B cell (primary cell): Measurements from ENCODE around the gene GRB10. TPM values are rescaled to one million over a fixed set of nuclear protein-coding genes. Genes with fewer than 3 reads are reported as not detected.

ENCODE experiments used
- ATAC-seq: fragments of 200-7000 bp; cut with Tn5 transposase; one replicate; pipeline ENCODE4 v1.10.0; 2021; ENCODE audit warnings: low read depth, mild to moderate bottlenecking, moderate number of reproducible peaks, moderate library complexity
- CTCF ChIA-PET: fragments of 350-600 bp; sonication (Branson Sonifier 250); formaldehyde crosslinking; loops from one replicate; lab custom pipeline; 2021; ENCODE audit warnings: antibody characterized with exemption, inconsistent platforms; lab: Charles Lee
- POLR2A ChIA-PET: fragments of 350-600 bp; sonication (Branson Sonifier 250); formaldehyde crosslinking; loops from one replicate; lab custom pipeline; 2021; ENCODE audit warnings: antibody characterized with exemption; lab: Charles Lee
- DNase-seq: peaks from one replicate; pipeline ENCODE4 v3.0.0; 2013
- H2AFZ ChIP-seq: 2 replicates; pipeline ENCODE4 v1.6.1; 2012; ENCODE audit warnings: mild to moderate bottlenecking, low read depth, low read length; ENCODE audit not compliant: insufficient read depth, poor library complexity, severe bottlenecking
- H3K27ac ChIP-seq, 2 donors: 1 replicate in 1 of 2; 2 replicates in 1 of 2; pipeline ENCODE4 v1.5.1; 2012 to 2013; ENCODE audit warnings: low read length in 2 of 2, mild to moderate bottlenecking in 2 of 2, moderate library complexity in 1 of 2
- H3K27me3 ChIP-seq, 4 experiments: fragments of 200-600 bp in 1 of 4; sonication (generic) in 1 of 4; replicated peaks in 1 of 4; 1 replicate in 2 of 4; 2 replicates in 2 of 4; pipeline versions ENCODE4 v1.6.1 to v1.7.0; 2013 to 2016; ENCODE audit warnings: low read length in 3 of 4, mild to moderate bottlenecking in 2 of 4, mixed read lengths in 1 of 4, moderate library complexity in 1 of 4; ENCODE audit not compliant: insufficient read depth in 4 of 4, control insufficient read depth in 3 of 4; ENCODE audit errors: control extremely low read depth in 1 of 4
- H3K36me3 ChIP-seq, 2 experiments: replicated peaks in 1 of 2; 1 replicate in 1 of 2; 2 replicates in 1 of 2; pipeline versions ENCODE4 v1.6.1 to v1.7.1; 2013; ENCODE audit warnings: low read length in 1 of 2; ENCODE audit not compliant: insufficient read depth in 2 of 2, control insufficient read depth in 1 of 2; ENCODE audit errors: control extremely low read depth in 1 of 2, extremely low read depth in 1 of 2
- H3K4me1 ChIP-seq, 2 donors: fragments of 200-600 bp in 1 of 2; sonication (generic) in 1 of 2; 1 replicate in 1 of 2; 2 replicates in 1 of 2; pipeline versions ENCODE4 v1.5.1 to v1.6.1; 2013 to 2017; ENCODE audit warnings: low read length in 2 of 2; ENCODE audit not compliant: control insufficient read depth in 2 of 2, insufficient read depth in 2 of 2
- H3K4me2 ChIP-seq: replicated peaks from 2 replicates; pipeline ENCODE3; 2012; ENCODE audit warnings: mild to moderate bottlenecking, low read depth, low read length; ENCODE audit not compliant: poor library complexity, severe bottlenecking
- H3K4me3 ChIP-seq, 5 experiments: fragments of 200-600 bp in 1 of 5; sonication (generic) in 1 of 5; 1 replicate in 3 of 5; 2 replicates in 2 of 5; pipeline versions ENCODE4 v1.5.1 to v1.7.0; 2011 to 2016; ENCODE audit warnings: low read length in 4 of 5, mild to moderate bottlenecking in 4 of 5, low read depth in 2 of 5, control low read depth in 1 of 5, moderate library complexity in 1 of 5; ENCODE audit not compliant: insufficient read depth in 1 of 5; ENCODE audit errors: control extremely low read depth in 1 of 5, extremely low read depth in 1 of 5
- H3K79me2 ChIP-seq: fragments of 200-600 bp; sonication (generic); one replicate; pipeline ENCODE4 v1.6.0; 2016; ENCODE audit warnings: low read length; ENCODE audit not compliant: control insufficient read depth, insufficient read depth
- H3K9ac ChIP-seq: fragments of 200-600 bp; sonication (generic); 2 replicates; pipeline ENCODE4 v1.6.1; 2017; ENCODE audit warnings: mild to moderate bottlenecking, low read length, moderate library complexity
- H3K9me3 ChIP-seq, 3 donors: one replicate each; pipeline versions ENCODE4 v1.6.1 to v1.7.1; 2013; ENCODE audit warnings: low read length in 2 of 3; ENCODE audit not compliant: control insufficient read depth in 2 of 3, insufficient read depth in 1 of 3; ENCODE audit errors: control extremely low read depth in 1 of 3
- H4K20me1 ChIP-seq: 2 replicates; pipeline ENCODE4 v1.6.0; 2012; ENCODE audit warnings: mild to moderate bottlenecking, low read length; ENCODE audit not compliant: insufficient read depth, control insufficient read depth, poor library complexity, severe bottlenecking
- H3K27ac Mint-ChIP-seq: one replicate; pipeline ENCODE4 v1.8.0; 2021; ENCODE audit warnings: mixed read lengths
- H3K27me3 Mint-ChIP-seq: one replicate; pipeline ENCODE4 v1.8.0; 2021; ENCODE audit warnings: mixed read lengths
- H3K4me1 Mint-ChIP-seq: one replicate; pipeline ENCODE4 v1.8.0; 2021; ENCODE audit warnings: mixed read lengths
- H3K4me3 Mint-ChIP-seq: one replicate; pipeline ENCODE4 v1.8.0; 2021; ENCODE audit warnings: mixed read lengths
- H3K9me3 Mint-ChIP-seq: one replicate; pipeline ENCODE4 v1.8.0; 2022; ENCODE audit warnings: mixed read lengths; ENCODE audit not compliant: insufficient read depth
- CTCF ChIP-seq: fragments of 200-600 bp; IDR thresholded peaks from one replicate; pipeline ENCODE4 v1.8.0; 2022; ENCODE audit warnings: antibody characterized with exemption, mild to moderate bottlenecking
- EZH2 ChIP-seq: IDR thresholded peaks from 2 replicates; pipeline ENCODE4 v1.6.1; 2012; ENCODE audit warnings: borderline replicate concordance, low read depth, mild to moderate bottlenecking, moderate library complexity, low read length; ENCODE audit not compliant: insufficient read depth, poor library complexity, severe bottlenecking
- WGBS: methylation state at CpG from one replicate; pipeline ENCODE4 v1.1.5; 2013; ENCODE audit warnings: missing lambda C conversion rate; ENCODE audit not compliant: insufficient coverage; 5-methylcytosine and 5-hydroxymethylcytosine counted together
- intact Hi-C: fragments of 100-400 bp; cut with micrococcal nuclease; formaldehyde crosslinking; loops from one replicate; pipeline ENCODE4 v1.10.0; 2022
- polyA plus RNA-seq: library from polyadenylated mRNA; depleted of rRNA; stranded (reverse); fragments of >200 nt; gene quantifications from 2 replicates; pipeline ENCODE4 v1.2.3, GENCODE V29; 2012
- total RNA-seq, 2 donors: library from RNA; stranded (reverse); fragments of 120-200 nt in 1 of 2; gene quantifications; 1 replicate in 1 of 2; 2 replicates in 1 of 2; pipeline versions ENCODE4 v1.2.3 to v1.2.4, GENCODE V29; 2013 to 2022

GRB10 gene
- total and polyA plus RNA-seq, 2 donors (not counting 1 experiment from before 2014, with no cell fraction given), result 0.04 TPM; not detected in 1

GRCh38 chr7:50634378-50634777, 148.3 kb downstream of the GRB10 start:
- H3K4me2 ChIP-seq, result no peak overlapping the region
- peaks cover 36% of the 10 kb centered on the region for H3K27me3 Mint-ChIP-seq
- TF ChIP-seq CTCF (no peak), EZH2 (no peak)
- ChIA-PET POLR2A (no interaction called here), CTCF (interaction anchor here (1.1 to 6.4 kb wide), 6 partner anchors 10 to 541 kb away, joined by 3 to 36 read pairs (median 14); partner anchors contain the start of gene ZPBP)
- WGBS, result no CpG with 5 or more reads among the region's 1 CpG
- no peak overlapping the region for H3K4me3 Mint-ChIP-seq
- H3K27ac Mint-ChIP-seq, result no peak overlapping the region
- H3K4me1 Mint-ChIP-seq, result peaks cover under 1% of the 10 kb centered on the region
- H2AFZ ChIP-seq, result no peak overlapping the region
- no peaks in the 10 kb centered on the region for H3K4me1 ChIP-seq
- intact Hi-C loops, result no loop called here
- H3K4me3 ChIP-seq, result no peak overlapping the region
- H3K9ac ChIP-seq, result no peak overlapping the region
- peaks cover 0 to 3% (median 0%) of the 10 kb centered on the region in 3 donors for H3K9me3 ChIP-seq
- peaks cover 0 to 9% (median 3%) of the 10 kb centered on the region in 4 experiments for H3K27me3 ChIP-seq
- H4K20me1 ChIP-seq, result no peaks in the 10 kb centered on the region
- ATAC-seq (no peak), DNase-seq (no peak)
- H3K27ac ChIP-seq, result no peak overlapping the region
- no peaks in the 10 kb centered on the region for H3K79me2 ChIP-seq
- H3K9me3 Mint-ChIP-seq, result peaks cover 2% of the 10 kb centered on the region
- no peaks in the 10 kb centered on the region for H3K36me3 ChIP-seq

- Histone ChIP-seq H2AFZ (no peak overlapping the region), H3K79me2 (no peaks in the 10 kb centered on the region), H3K9me3 (peaks cover 0 to 3% (median 0%) of the 10 kb centered on the region in 3 donors), H3K27ac (no peak overlapping the region), H3K4me2 (no peak overlapping the region), H3K36me3 (no peaks in the 10 kb centered on the region), H3K4me3 (no peak overlapping the region), H4K20me1 (no peaks in the 10 kb centered on the region), H3K4me1 (peaks cover 0 to 6% of the 10 kb centered on the region in 2 donors), H3K9ac (no peak overlapping the region), H3K27me3 (peaks cover 0 to 9% (median 3%) of the 10 kb centered on the region in 4 experiments)
- peaks cover 36% of the 10 kb centered on the region for H3K27me3 Mint-ChIP-seq
- ChIA-PET POLR2A (no interaction called here), CTCF (interaction anchor here (0.6 to 6.4 kb wide), 18 partner anchors 9 to 553 kb away, joined by 3 to 36 read pairs (median 5); partner anchors contain the start of gene ZPBP)
- H3K27ac Mint-ChIP-seq, result no peak overlapping the region
- peaks cover 2% of the 10 kb centered on the region for H3K9me3 Mint-ChIP-seq
- peaks cover 9% of the 10 kb centered on the region for H3K4me1 Mint-ChIP-seq
- no CpG with 5 or more reads among the region's 1 CpG for WGBS
- ATAC-seq (no peak), DNase-seq (no peak)
- TF ChIP-seq EZH2, result no peak
- TF ChIP-seq CTCF, result no peak
- no peak overlapping the region for H3K4me3 Mint-ChIP-seq
- intact Hi-C loops, result loop anchor here (1.0 kb wide), 3 partner anchors 165 to 491 kb away; no protein-coding TSS in a partner anchor
Measured at GRCh38 chr7:50633414-50633710, 149.3 kb downstream of the GRB10 start.
